Neuron (in vitro differentiated cells): ENCODE results near the gene SYNDIG1.

ENCODE experiments used
- H2AFZ ChIP-seq: one replicate; pipeline ENCODE4 v1.6.1; 2013; ENCODE audit warnings: low read depth, mild to moderate bottlenecking, inconsistent platforms, low read length, moderate library complexity
- H3K27me3 ChIP-seq: one replicate; pipeline ENCODE4 v1.6.1; 2013; ENCODE audit warnings: low read length; ENCODE audit not compliant: insufficient read depth
- H3K36me3 ChIP-seq: one replicate; pipeline ENCODE4 v1.6.1; 2013; ENCODE audit warnings: low read length; ENCODE audit not compliant: insufficient read depth
- H3K4me1 ChIP-seq: one replicate; pipeline ENCODE4 v1.6.1; 2013; ENCODE audit warnings: low read length; ENCODE audit not compliant: insufficient read depth
- H3K4me3 ChIP-seq: 2 replicates; pipeline ENCODE4 v1.5.1; 2013; ENCODE audit warnings: mild to moderate bottlenecking, low read length, moderate library complexity
- H3K9me3 ChIP-seq: one replicate; pipeline ENCODE4 v1.6.1; 2013; ENCODE audit warnings: low read length

The SYNDIG1 gene

DNA sequence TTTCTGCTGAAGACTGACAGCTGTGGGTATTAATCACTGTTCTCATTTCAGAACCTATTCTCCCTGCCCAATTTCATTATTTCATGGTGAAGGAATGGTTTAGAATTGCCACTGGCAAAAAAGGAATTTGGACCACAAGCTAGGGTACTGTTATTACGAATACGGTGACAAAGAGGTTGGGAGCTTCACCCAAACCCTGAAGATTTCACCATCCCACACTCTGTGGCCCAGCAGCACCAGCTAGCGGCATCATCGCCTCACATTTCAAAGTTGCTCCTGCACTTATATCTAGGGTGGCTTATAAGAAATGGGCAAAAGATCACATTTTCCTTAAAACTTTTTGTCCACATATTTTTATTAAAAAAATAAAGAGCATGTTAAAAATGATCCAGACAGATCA, 236.1 kb downstream of the SYNDIG1 start:
- Histone ChIP-seq H3K9me3 (no peaks in the 10 kb centered on the region), H3K36me3 (no peaks in the 10 kb centered on the region), H2AFZ (no peak overlapping the region), H3K4me1 (no peaks in the 10 kb centered on the region), H3K4me3 (no peak overlapping the region), H3K27me3 (no peaks in the 10 kb centered on the region)

DNA sequence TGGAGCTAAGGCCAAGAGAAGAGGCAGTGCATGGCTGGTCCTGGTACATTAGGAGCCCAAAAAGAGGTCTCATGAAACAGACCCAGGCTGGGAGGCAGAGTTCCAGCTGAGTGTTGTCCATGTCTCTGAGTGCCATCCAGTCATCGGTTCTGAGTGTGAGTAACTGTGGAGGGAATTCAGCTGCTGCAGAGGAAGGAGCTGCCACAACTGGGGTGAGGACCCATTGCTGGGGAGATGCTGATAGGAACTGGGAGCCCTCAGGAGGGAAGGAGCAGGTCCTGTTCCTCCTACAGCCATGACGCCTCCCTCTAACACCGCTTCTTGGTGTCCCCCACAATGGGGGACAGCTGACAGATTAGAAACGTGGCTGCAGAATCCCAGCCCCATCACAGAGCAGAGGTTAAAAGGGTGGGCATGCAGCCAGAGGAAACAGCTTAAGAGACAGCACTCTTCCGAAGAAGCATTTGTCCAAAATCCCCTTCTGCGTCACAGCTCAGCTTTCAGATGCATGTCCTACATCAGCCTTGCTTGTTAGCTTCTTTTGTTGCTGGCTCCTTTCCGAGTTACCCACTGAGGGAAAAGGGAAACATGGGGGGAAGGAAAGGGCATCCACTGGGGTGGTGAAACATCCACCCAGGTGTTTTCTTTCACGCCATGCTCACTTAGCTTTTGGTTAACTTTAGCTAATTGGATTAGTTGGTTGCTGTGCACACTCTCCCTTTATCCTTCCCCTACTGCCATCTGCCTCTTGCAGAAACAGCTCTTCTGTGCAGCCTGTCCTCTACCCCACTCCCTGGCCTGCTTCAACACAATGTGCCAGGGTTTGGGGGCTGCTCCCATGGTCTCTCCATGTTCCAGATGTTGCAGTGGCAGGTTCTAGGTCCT, 239.2 kb downstream of the SYNDIG1 start:
- Histone ChIP-seq H3K4me3 (no peak overlapping the region), H2AFZ (no peak overlapping the region), H3K4me1 (no peaks in the 10 kb centered on the region), H3K9me3 (no peaks in the 10 kb centered on the region), H3K36me3 (no peaks in the 10 kb centered on the region), H3K27me3 (no peaks in the 10 kb centered on the region)
